Stimulated activated CD8-positive, alpha-beta memory T cell treated with anti-CD3 and anti-CD28 coated beads, Interleukin-4, amount 100 ng/mL, for 1 hour (primary cell): ENCODE data around the gene IFITM5.
"Not testable (repeated sequence)": the region's sequence is repeated elsewhere in the genome, so short reads cannot be mapped to it uniquely, and the experiment has no call there.

Experiments
- DNase-seq, 2 donors: peaks; one replicate each; pipeline ENCODE4 v3.0.0-alpha.2; 2020; ENCODE audit warnings: low read depth in 2 of 2, low spot score in 1 of 2

Gene IFITM5

DNA sequence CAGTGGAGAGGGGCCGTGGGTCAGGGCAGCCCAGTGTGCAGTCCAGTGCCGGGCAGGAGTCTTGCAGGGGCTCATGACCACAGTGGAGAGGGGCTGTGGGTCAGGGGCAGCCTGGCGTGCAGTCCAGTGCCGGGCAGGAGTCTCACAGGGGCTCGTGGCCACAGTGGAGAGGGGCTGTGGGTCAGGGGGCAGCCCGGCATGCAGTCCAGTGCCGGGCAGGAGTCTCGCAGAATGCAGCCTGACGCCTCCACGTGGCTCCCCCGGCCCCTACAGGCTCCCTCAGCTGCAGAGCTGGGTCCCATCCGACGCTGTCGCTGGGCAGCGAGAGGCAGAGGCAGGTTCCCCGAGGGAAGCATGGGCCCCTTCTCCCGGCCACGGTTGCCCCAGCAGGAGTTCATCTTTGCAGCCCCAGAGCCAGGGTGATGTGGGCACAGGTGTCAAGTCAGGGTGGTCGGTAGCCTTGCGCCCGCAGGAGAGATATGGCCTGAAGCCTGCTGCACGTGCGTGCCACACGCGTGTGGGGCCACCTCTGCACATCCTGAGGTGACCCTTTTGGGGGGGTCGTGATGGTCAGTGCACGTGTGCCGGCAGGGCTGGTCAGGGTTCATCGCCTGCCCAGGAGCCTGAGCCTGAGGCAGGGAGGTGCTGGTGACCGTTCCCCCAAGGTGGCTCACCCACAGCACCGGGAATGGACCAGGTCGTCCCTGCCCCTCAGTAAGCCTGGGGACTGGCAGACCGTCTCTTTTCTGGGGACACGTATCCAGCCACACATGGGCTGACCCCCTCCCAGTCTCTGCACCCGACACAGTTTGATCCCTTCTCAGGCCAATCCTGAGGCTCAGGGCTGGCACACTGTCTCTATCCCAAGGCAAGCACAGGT lies 2.9 kb downstream of the IFITM5 start:
- DNase-seq: no peak

DNA sequence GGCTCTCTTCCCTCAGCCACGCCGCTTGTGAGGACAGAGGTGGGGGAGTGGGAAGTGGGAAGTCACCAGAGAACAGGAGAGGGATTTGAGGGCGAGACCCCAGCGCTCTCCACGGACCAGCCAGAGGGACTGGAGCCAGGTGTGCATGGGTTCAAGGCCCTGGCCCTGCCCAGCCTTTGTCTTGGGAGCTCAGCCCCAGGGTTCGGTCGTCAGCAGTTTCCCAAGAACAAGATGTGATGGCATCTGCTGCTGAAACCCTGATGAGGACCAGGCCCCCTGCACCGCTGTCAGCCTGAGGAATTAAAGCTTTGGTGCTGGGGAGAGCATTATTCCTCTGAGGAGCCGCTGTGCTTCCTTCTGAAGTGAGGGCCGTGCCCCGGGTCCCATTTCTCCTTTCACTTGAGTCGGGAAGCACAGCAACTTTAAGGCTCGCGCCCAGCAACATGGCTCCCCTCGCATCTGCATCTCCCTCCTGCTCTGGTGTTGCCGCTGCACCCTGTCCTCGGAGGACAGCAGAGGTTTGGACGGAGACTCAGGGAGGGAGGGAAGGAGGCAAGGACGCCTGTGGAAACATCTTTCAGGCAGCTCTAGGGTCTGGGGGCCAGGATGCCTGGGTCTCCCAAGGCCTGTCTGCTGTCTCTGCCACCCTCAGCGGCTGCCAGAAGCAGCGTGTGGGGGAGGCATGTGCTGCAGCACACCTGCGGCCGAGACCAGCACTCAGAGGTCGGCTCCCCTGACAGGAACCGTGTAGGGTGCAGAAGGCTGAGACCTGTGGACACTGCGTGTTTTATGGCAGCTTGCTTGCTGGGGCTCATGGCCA lies 3.8 kb downstream of the IFITM5 start:
- no peak for DNase-seq

DNA sequence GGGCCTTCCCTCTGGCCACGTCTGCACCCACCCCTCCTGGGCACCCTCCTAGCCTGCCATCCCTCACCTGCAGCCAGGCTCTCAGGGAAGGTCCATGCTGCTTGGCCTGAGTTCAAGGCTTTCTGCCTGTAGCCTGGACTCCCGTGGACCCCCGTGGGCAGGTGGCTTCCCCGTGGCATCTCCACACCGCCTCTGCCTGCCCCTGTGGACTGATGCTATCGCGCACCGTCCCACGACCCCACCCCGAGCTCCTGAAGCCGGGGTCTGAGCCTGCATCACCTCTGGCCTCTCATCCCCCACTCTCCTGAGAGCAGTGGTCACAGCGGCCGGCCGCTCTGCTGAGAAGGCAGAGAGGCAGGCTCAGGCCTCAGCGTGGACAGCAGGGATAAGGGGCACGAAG lies 4.5 kb downstream of the IFITM5 start:
- no peak for DNase-seq

DNA sequence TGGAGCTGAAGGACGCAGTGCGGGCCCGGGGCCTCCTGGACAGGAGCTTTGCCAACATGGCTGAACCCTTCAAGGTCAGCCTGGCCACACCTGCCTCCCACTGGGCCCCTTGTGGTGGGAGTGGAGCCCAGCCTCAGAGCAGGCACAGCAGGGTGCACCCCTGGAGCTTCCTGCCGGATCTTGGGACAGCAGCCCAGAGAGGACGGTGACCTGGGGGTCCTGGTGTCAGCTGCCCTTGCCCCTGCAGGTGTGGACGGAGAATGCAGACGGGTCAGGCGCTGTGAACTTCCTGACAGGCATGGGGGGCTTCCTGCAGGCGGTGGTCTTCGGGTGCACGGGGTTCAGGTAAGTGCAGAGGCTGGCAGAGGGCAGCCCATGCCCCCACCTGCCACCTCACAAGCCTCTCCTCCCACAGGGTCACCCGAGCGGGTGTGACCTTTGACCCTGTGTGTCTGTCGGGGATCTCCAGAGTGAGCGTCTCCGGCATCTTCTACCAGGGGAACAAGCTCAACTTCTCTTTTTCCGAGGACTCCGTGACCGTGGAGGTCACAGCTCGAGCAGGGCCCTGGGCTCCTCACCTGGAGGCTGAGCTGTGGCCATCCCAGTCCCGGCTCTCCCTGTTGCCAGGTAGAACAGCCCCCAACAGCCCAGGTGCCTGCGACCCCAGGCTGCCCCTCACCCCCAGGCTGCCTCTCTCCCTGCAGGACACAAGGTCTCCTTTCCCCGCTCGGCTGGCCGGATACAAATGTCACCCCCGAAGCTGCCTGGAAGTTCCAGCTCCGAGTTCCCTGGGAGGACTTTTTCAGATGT lies 5.3 kb downstream of the IFITM5 start:
- DNase-seq: no peak

DNA sequence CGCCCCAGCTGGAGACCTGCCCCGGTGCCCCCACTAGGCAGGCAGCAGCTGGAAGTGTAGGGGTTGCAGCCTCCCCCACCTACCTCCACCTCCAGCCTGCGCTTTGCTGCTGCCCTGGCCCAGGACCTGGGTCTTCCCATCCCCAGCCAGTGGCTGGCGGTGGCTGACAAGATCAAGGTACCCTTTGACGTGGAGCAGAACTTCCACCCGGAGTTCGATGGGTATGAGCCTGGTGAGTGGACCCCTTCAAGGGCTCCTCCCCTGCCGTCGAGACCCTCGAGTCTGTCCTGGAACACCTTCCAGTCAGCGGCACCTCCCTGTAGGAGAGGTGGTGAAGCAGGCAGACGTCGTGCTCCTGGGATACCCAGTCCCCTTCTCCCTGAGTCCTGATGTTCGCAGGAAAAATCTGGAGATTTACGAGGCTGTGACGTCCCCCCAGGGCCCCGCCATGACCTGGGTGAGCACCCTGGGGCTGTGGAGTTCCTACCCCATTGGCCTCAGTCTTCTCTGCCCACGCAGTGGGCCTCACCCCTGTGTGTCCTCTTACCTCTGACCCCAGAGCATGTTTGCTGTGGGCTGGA lies 6.0 kb downstream of the IFITM5 start:
- DNase-seq: no peak

DNA sequence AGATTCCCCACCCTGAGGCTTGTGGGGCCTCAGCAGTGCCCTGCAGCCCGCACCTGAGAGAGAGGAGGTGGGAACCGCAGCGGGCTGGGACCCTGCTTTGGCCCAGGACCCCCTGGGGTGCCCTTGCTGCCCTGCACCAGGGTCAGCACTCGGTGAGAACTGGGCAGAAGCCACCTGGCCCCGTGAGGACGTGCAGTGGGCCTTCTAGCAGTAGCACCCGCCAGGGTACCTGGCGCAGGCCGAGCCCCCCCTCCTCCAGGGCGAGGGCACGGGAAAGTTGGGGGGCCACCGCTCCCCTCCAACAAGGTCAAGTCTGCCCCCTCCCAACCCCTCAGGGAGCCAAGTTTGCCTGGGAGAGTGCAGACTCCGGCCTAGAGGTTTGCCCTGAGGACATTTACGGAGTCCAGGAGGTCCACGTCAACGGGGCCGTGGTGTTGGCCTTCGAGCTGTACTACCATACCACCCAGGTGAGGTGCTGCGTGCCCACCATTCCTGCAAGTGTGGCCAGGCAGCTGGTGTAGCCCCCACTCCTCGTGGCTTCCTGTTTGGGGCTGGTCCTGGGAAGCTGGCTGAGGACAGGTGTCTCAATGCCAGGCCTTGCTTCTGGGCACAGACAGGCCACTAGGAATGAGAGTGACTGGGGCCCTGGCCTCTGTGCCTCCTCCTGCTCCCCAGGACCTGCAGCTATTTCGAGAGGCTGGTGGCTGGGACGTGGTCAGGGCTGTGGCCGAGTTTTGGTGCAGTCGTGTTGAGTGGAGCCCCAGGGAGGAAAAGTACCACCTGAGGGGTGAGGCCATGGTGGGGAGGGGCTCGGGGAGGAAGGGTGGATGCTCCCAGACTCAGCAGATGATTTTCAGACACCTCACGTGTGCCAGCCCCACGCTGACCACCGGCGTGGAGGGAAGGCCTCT lies 6.9 kb downstream of the IFITM5 start:
- DNase-seq: no peak

DNA sequence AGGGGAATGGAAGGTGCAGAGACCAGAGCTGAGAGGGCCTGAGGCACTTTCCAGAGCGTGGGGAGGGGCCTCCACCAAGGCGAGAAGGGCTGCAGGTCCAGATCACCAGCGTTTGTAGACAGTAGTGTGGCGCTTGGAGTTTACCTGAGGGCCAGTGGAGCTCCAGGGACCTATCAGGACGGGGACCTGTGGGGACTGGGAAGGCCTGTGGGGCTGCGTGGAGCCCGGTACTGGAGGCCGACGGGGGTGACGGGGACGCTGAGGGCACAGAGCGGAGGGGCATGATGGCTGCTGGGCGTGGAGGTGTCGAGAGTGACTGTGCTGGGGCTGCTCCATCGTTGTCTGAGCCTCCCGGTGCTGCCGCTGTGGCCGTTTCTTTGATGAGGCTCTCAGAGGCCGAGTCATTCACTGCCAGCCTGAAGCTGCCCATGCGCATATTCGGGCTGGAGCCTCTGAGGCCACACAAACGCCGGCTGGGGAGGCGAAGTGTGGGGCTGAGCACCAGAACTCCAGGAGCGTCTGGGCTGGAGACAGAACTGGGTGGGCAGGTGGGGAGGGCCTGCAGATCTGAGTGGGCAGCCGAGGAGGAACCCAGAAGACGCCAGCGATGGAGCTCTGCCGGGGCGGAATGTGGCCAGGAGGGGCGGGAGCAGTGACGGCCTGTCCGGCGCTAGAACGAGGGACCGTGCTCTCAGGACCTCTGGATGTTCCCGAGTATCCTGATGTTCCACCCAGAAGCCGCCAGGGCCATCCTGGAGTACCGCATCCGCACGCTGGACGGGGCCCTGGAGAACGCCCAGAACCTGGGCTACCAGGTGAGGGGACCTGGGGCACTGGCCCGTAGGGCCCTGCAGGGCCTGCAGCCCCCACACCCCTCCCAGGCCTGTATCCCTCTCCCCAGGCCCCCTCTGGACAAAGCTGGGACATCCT lies 7.8 kb downstream of the IFITM5 start:
- no peak for DNase-seq

DNA sequence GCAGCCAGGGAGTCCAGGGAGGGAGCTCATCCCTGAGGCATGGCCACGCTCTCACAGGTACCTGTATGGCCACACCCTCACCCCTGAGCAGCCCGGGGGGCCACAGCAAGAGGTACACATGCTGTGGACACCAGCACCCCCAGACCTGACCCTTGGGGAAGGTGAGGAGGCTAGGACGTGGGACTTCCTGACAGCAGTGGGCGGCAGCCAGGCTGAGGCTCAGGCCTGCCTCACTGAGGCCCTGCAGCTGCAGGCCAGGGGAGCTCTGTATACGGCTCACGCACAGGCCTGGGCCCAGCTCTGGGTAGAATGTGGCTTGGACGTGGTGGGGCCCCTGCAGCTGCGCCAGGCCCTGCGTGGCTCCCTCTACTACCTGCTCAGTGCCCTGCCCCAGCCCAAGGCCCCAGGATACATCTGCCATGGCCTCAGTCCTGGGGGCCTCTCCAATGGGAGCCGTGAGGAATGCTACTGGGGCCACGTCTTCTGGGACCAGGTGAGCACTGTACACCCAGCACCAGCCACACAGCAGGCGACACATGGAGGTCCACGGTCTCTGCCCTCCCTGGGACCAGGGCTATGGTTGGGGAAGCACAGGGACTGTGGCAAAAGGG lies 8.6 kb downstream of the IFITM5 start:
- no peak for DNase-seq

DNA sequence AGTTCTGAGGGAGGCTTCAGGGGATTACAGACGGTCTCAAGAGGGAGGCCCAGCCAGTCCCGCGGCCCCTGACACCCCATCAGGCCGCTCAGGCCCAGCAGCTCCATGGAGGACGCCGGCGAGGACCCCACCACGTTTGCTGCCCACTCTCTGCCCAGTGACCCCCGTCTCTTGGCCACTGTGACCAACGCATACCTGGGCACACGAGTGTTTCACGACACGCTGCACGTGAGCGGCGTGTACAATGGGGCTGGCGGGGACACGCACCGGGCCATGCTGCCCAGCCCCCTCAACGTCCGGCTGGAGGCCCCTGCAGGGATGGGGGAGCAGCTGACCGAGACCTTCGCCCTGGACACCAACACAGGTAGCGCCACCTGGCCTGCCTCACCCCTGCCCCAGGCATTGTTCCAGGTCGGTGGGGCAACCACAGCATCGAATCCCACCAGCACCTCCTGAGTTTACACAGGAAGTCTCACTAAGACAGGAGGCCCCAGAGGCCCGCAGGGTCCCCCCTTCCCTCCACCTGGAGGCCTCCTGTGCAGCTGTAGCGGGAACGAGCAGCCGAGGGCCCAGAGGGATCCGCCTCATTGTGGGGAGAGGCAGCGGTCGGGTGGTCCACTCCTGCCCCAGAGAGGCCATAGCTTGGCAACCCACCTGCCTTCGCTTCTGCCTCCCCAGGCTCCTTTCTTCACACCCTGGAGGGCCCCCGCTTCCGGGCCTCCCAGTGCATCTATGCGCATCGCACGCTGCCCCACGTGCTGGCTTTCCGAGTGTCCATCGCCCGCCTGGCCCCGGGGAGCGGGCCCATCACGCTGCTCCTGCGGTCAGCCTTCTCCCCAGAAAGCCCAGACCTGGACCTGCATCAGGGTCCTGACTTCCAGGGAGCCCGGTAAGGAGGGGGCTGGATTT lies 9.4 kb downstream of the IFITM5 start:
- DNase-seq: no peak

DNA sequence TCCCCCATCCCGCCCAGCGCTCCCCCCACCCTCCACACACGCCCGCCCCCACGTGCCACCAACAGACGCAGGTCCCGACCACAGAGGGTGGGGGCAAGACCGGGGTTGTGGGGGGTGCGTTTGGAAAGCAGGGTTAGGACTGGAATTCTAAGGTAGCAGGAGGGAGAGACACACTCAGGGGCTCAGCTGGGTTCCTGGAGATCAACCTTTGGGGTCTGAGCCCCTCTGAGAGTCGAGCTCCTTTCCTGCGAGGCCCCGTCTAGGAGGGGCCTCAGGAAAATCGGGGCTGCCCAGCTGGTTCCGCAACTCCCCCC lies 10.0 kb downstream of the IFITM5 start:
- no peak for DNase-seq

DNA sequence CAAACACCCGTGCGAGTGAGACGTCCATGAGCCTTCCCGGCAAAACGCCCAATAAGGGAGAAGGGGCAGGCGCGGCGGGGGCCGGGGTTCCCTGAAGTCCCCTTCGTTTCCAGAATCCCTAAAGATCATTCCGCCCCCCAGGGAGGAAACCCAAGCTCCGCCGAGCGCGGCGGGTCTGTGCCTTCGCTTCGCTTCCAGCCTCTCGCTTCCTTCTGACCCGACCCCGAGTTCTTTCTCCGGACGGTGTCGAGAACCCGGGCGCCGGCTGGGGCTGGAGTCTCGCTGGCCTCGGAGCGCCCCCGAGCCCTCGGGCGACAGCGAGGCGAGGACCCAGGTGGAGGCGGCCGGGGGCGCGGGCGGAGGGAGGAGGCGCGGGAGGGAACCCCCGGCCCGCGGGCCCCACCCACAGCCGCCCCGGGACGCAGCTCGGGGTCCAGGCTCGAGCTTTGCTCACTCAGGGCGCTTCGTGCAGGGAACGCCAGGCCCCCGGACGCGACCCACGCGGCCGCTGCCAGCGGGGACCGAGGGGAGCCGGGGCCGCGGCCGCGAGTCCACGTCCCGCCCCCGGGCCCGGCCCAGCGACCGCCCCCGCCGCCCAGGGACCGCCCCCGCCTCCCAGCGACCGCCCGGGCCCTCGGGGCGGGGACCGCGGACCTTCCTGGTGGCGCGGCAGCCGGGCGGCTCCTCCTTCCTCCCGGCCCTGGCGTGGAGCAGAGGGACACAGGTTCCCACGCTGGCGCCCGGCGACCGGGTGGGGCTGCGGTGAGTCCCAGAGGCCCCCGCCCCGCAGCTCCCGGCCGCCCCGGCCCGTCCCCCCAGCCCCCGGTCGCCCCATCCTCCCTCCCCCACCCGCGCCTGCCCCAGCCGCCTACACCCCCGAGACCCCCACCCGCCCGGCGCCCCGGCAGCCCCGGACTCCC lies 10.6 kb downstream of the IFITM5 start, which contains the start of gene PGGHG:
PGGHG (plus strand) TSS at position 649 of the 920 bp plus-strand sequence. CDS start 691 bp downstream, outside the sequence.
- no peak for DNase-seq

DNA sequence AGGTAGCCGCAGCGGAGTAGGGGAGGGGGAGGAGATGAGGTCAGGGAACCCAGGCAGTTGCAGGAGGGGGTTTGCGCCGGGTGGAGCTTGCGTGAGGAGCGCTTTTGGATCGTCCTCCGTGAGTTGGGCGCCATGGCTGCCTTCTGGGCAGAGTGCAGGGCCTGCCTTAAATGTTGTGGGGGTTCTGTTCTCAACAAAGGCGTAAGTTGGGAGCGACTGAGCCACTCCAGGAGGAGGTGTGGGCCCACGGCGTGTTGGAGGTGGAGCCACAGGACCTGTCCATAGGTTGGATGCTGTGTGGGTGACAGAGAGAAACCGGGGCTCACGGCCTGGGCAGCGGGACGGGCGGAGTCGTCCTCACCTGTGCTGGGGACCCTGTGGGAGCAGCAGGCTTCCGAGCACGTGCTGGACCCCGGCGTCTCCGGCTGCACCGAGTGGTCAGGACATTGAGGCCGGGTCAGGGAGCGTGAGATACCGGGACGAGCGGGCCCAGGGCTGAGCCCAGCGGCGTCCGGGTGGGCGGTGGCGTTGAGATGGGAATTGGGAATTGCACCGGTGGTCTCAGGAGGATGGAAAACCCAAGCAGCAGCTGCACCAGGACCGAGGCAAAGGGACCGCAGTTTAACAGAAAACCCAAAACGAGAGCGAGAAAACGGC lies 11.4 kb downstream of the IFITM5 start:
- DNase-seq: no peak

DNA sequence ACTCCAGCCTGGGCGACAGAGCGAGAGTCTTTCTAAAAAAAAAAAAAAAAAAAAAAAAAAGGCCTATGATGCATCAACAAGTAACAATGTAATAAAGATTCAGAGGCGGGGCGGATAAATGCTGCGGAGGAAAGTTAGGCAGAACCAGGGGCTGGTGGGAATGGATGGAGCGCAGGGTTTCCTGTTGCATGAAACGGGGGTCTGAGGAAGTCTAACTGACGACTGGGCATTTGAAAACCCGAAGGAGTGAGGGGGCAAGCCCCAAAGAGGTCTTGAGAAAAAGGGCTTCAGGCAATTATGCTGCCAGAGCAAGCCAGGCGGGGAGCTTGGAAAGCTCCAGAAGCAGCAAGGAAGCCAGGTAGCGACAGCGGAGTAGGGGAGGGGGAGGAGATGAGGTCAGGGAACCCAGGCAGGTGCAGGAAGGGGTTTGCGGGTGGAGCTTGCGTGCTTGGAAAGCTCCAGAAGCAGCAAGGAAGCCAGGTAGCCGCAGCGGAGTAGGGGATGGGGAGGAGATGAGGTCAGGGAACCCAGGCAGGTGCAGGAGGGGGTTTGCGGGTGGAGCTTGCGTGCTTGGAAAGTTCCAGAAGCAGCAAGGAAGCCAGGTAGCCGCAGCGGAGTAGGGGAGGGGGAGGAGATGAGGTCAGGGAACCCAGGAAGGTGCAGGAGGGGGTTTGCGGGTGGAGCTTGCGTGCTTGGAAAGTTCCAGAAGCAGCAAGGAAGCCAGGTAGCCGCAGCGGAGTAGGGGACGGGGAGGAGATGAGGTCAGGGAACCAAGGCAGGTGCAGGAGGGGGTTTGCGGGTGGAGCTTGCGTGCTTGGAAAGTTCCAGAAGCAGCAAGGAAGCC lies 12.1 kb downstream of the IFITM5 start:
- not testable (repeated sequence) for DNase-seq

DNA sequence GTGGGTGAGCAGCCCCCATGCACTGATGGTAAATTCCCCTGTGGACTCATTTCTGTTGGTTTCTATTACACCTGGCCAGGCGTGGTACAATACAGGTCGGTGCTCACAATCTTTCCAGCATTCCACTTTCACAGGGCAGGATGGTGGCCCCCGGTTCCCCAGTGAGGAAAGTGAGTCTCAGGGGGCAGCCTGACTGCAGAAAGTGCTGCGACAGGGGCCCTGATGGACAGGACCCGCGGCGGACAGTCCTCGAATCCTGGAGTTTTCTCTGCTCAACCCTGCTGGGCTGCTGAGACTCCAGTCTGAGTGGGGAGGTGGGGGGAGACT lies 13.5 kb downstream of the IFITM5 start:
- DNase-seq: no peak
